SK-N-SH (cell line): ENCODE measurements around the gene UCHL3.

Experiments
- ELF1 ChIP-seq: IDR thresholded peaks from 2 replicates; pipeline ENCODE4 v1.4.0; 2012
- FOSL2 ChIP-seq: IDR thresholded peaks from 2 replicates; pipeline ENCODE4 v1.4.0; 2012; ENCODE audit warnings: low read depth, mild to moderate bottlenecking, moderate library complexity, borderline replicate concordance
- GABPA ChIP-seq: IDR thresholded peaks from 2 replicates; pipeline ENCODE4 v1.4.0; 2012; ENCODE audit warnings: low read depth, mild to moderate bottlenecking
- MEF2A ChIP-seq: IDR thresholded peaks from 2 replicates; pipeline ENCODE4 v1.4.0; 2012; ENCODE audit warnings: low read depth, borderline replicate concordance
- POLR2AphosphoS5 ChIP-seq: IDR thresholded peaks from 2 replicates; pipeline ENCODE4 v1.6.1; 2012; ENCODE audit warnings: low read depth, low read length
- RAD21 ChIP-seq: IDR thresholded peaks from 2 replicates; pipeline ENCODE4 v1.6.1; 2012; ENCODE audit warnings: mild to moderate bottlenecking, low read length
- RFX5 ChIP-seq: IDR thresholded peaks from 2 replicates; pipeline ENCODE4 v1.6.1; 2012; ENCODE audit warnings: mild to moderate bottlenecking, improper control_type of control experiment, low read length
- TAF1 ChIP-seq: IDR thresholded peaks from 2 replicates; pipeline ENCODE4 v1.6.1; 2012; ENCODE audit warnings: low read depth, mild to moderate bottlenecking, low read length, moderate library complexity, borderline replicate concordance
- TF ChIP-seq, protein P1 (sequence below): IDR thresholded peaks from 2 replicates; pipeline ENCODE4 v1.6.1; 2012; ENCODE audit warnings: mild to moderate bottlenecking, low read depth, low read length, moderate library complexity
- TF ChIP-seq, protein P2 (sequence below): fragments of 200-600 bp; sonication (generic); IDR thresholded peaks from 2 replicates; pipeline ENCODE4 v1.6.1; 2017; ENCODE audit warnings: antibody characterized with exemption, mild to moderate bottlenecking, moderate library complexity
- TF ChIP-seq, protein P3 (sequence below): fragments of 150-350 bp; IDR thresholded peaks from 2 replicates; pipeline ENCODE4 v1.6.1; 2017; ENCODE audit warnings: antibody characterized with exemption, low read length, low read depth, borderline replicate concordance

DNA sequence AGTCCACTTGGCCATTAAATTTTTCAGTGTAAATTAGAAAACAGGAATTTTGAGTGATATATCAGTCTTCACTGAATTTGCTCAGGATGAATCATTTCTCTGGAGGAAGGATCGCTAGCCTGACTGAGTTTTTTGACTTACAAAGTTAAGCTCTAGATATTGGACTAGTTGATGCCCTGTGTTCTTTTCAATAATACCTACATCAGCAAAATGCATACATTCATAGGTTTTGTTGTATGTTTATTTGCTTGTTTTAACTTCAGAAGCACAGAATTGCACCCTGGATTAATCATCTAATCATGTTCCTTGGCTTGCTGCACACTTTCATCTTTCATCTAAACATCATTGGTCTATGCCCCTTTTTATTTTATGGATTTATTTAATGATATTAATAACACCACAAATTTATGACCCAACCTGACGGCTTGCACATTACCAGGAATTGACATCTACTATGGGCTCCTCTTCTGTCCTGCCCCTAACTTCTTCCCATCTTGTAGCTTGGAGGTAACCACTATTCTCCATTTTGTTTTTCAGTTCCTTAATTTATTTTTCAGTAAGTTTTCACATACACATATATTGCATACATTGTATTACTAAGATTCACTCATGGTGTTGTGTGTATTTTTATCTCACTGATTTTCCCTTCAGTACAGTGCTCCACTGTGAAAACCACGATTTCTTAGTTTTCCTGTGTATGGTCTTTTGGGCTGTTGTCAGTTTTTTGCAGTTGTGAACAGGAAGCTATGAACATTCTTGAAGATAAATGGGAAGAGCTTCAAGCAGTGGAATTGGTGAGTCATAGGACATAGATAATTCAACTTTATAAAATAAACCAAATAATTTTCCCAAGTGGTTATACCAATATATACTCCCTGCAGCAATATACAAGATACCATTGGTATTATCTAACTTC lies 35.3 kb upstream of the UCHL3 start:
- TF ChIP-seq, protein P1, sequence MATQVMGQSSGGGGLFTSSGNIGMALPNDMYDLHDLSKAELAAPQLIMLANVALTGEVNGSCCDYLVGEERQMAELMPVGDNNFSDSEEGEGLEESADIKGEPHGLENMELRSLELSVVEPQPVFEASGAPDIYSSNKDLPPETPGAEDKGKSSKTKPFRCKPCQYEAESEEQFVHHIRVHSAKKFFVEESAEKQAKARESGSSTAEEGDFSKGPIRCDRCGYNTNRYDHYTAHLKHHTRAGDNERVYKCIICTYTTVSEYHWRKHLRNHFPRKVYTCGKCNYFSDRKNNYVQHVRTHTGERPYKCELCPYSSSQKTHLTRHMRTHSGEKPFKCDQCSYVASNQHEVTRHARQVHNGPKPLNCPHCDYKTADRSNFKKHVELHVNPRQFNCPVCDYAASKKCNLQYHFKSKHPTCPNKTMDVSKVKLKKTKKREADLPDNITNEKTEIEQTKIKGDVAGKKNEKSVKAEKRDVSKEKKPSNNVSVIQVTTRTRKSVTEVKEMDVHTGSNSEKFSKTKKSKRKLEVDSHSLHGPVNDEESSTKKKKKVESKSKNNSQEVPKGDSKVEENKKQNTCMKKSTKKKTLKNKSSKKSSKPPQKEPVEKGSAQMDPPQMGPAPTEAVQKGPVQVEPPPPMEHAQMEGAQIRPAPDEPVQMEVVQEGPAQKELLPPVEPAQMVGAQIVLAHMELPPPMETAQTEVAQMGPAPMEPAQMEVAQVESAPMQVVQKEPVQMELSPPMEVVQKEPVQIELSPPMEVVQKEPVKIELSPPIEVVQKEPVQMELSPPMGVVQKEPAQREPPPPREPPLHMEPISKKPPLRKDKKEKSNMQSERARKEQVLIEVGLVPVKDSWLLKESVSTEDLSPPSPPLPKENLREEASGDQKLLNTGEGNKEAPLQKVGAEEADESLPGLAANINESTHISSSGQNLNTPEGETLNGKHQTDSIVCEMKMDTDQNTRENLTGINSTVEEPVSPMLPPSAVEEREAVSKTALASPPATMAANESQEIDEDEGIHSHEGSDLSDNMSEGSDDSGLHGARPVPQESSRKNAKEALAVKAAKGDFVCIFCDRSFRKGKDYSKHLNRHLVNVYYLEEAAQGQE: no peak
- TF ChIP-seq GABPA: no peak
- no peak for TF ChIP-seq TAF1
- TF ChIP-seq, protein P2, sequence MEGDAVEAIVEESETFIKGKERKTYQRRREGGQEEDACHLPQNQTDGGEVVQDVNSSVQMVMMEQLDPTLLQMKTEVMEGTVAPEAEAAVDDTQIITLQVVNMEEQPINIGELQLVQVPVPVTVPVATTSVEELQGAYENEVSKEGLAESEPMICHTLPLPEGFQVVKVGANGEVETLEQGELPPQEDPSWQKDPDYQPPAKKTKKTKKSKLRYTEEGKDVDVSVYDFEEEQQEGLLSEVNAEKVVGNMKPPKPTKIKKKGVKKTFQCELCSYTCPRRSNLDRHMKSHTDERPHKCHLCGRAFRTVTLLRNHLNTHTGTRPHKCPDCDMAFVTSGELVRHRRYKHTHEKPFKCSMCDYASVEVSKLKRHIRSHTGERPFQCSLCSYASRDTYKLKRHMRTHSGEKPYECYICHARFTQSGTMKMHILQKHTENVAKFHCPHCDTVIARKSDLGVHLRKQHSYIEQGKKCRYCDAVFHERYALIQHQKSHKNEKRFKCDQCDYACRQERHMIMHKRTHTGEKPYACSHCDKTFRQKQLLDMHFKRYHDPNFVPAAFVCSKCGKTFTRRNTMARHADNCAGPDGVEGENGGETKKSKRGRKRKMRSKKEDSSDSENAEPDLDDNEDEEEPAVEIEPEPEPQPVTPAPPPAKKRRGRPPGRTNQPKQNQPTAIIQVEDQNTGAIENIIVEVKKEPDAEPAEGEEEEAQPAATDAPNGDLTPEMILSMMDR: no peak
- TF ChIP-seq ELF1: no peak
- TF ChIP-seq, protein P3, sequence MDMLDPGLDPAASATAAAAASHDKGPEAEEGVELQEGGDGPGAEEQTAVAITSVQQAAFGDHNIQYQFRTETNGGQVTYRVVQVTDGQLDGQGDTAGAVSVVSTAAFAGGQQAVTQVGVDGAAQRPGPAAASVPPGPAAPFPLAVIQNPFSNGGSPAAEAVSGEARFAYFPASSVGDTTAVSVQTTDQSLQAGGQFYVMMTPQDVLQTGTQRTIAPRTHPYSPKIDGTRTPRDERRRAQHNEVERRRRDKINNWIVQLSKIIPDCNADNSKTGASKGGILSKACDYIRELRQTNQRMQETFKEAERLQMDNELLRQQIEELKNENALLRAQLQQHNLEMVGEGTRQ: no peak
- no peak for TF ChIP-seq RAD21
- no peak for TF ChIP-seq POLR2AphosphoS5
- no peak for TF ChIP-seq FOSL2
- no peak for TF ChIP-seq MEF2A
- no peak for TF ChIP-seq RFX5
